GM23248 (cell line): ENCODE results near the gene CSDE1. TPM values are rescaled to one million over a fixed set of nuclear protein-coding genes. Genes with fewer than 3 reads are reported as not detected.
A peak's percentile ranks its signal among the peaks of the same experiment; 100 is the strongest.

Source experiments
- DNase-seq: peaks from one replicate; pipeline ENCODE4 v3.0.0-alpha.2; 2015
- H2AFZ ChIP-seq: fragments of 200-600 bp; sonication (generic); 2 replicates; pipeline ENCODE4 v1.6.1; 2016; ENCODE audit warnings: antibody characterized with exemption
- H3F3A ChIP-seq: fragments of 200-600 bp; sonication (generic); 2 replicates; pipeline ENCODE4 v1.6.1; 2016; ENCODE audit warnings: mild to moderate bottlenecking, antibody characterized with exemption, mixed run types; ENCODE audit not compliant: insufficient read depth
- H3K27ac ChIP-seq: fragments of 200-600 bp; sonication (generic); 2 replicates; pipeline ENCODE4 v1.5.1; 2016; ENCODE audit warnings: mild to moderate bottlenecking
- H3K27me3 ChIP-seq: fragments of 200-600 bp; sonication (generic); replicated peaks from 2 replicates; pipeline ENCODE4 v1.6.1; 2016; ENCODE audit warnings: mild to moderate bottlenecking; ENCODE audit not compliant: insufficient read depth
- H3K36me3 ChIP-seq: fragments of 200-600 bp; sonication (generic); 2 replicates; pipeline ENCODE4 v1.6.1; 2016; ENCODE audit warnings: low read depth, mild to moderate bottlenecking
- H3K4me1 ChIP-seq: fragments of 200-600 bp; sonication (generic); 2 replicates; pipeline ENCODE4 v1.6.1; 2016; ENCODE audit warnings: mild to moderate bottlenecking; ENCODE audit not compliant: insufficient read depth
- H3K4me2 ChIP-seq: fragments of 200-600 bp; sonication (generic); one replicate; pipeline ENCODE4 v1.6.1; 2016; ENCODE audit warnings: mild to moderate bottlenecking; ENCODE audit not compliant: unreplicated experiment
- H3K4me3 ChIP-seq: fragments of 200-600 bp; sonication (generic); 2 replicates; pipeline ENCODE4 v1.5.1; 2016; ENCODE audit warnings: mild to moderate bottlenecking
- H3K79me2 ChIP-seq: fragments of 200-600 bp; sonication (generic); 2 replicates; pipeline ENCODE4 v1.6.1; 2016; ENCODE audit warnings: mild to moderate bottlenecking; ENCODE audit not compliant: insufficient read depth
- H3K9ac ChIP-seq: fragments of 200-600 bp; sonication (generic); 2 replicates; pipeline ENCODE4 v1.6.1; 2016; ENCODE audit warnings: mild to moderate bottlenecking
- H3K9me2 ChIP-seq: fragments of 200-600 bp; sonication (generic); 2 replicates; pipeline ENCODE4 v1.6.1; 2016; ENCODE audit warnings: mixed run types, mild to moderate bottlenecking, moderate library complexity; ENCODE audit not compliant: insufficient read depth
- H3K9me3 ChIP-seq: fragments of 200-600 bp; sonication (generic); one replicate; pipeline ENCODE4 v1.6.1; 2017; ENCODE audit warnings: low read depth
- H4K20me1 ChIP-seq: fragments of 200-600 bp; sonication (generic); 2 replicates; pipeline ENCODE4 v1.6.0; 2016; ENCODE audit not compliant: insufficient read depth
- EZH2 ChIP-seq: fragments of 200-600 bp; sonication (generic); IDR thresholded peaks from 2 replicates; pipeline ENCODE4 v1.6.1; 2018; ENCODE audit warnings: antibody characterized with exemption, mild to moderate bottlenecking; ENCODE audit not compliant: insufficient read depth, poor library complexity, severe bottlenecking
- EZH2phosphoT487 ChIP-seq: fragments of 200-600 bp; sonication (generic); IDR thresholded peaks from 2 replicates; pipeline ENCODE4 v1.6.1; 2018; ENCODE audit warnings: antibody characterized with exemption, moderate library complexity, mild to moderate bottlenecking, low read depth; ENCODE audit not compliant: insufficient read depth
- WGBS, 2 experiments: methylation state at CpG; one replicate each; pipeline ENCODE4 v1.1.6; 2015 to 2017; ENCODE audit warnings: low lambda C conversion rate in 2 of 2, low coverage in 1 of 2; ENCODE audit errors: missing lambda C conversion rate in 2 of 2; 5-methylcytosine and 5-hydroxymethylcytosine counted together
- in situ Hi-C: fragments of 300-500 bp; cut with MboI; formaldehyde crosslinking; loops from 2 replicates; pipeline ENCODE4 v1.15.0; 2020
- polyA plus RNA-seq: library from polyadenylated mRNA; unstranded; fragments of >200 nt; fragmentation: Nextera tagmentation; extraction: Ambion mirVana; gene quantifications from 2 replicates; pipeline ENCODE4 v1.2.1, GENCODE V29; 2016
- total RNA-seq: library from RNA; depleted of rRNA; stranded (reverse); fragments of >200 nt; shearing (Covaris generic); gene quantifications from 2 replicates; pipeline ENCODE4 v1.2.3, GENCODE V29; 2014

Gene CSDE1
- total and polyA plus RNA-seq, 2 experiments from 2014 or later, result 297 to 808 TPM

DNA sequence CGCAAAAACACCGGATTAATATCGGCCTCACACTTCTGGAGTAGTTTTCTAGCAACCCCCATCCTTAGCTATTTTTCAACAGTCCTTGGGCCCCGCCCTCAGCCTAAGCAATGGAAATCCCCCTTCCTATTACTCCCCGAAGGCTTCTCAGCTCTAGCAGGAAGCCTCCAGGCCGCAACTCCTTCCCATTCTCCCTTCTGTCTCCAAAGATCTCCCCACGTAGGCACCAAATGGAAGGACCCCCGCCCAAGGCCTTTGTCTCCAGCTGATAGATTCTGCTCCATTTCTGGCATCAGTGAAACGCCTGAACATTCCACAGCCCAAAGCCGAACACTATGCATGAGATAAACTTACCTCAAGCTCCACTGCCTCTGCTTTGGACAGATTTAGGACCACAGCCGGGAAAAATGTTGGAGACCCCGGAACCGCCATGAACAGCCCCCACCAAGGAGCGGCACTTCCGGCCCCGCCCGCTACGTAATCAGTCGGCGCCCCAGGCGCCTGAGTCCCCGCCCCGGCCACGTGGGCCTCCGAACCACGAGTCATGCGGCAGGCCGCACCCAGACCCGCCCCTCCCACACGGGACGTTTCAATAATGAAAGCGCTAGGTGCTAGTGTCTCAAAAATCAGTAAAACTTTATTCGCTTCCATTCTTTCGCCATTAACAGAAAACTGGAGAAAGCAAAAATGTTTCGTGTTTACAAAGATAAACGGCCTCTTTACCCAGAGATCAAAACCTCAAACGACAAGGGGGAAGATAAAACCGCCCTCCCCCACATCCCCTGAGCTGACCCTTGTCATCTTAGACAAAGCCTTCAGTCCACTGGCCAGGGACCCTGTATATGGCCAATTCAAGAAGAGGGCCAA lies 41.2 kb downstream of the CSDE1 start, which contains the start of gene NRAS:
Gene NRAS, minus strand, starts transcription at position 468 of the 867 bp plus-strand sequence. CDS start 611 bp downstream, outside the sequence.
- WGBS, 2 experiments, result 1% methylated on average over 35 to 38 of the region's 38 CpGs

DNA sequence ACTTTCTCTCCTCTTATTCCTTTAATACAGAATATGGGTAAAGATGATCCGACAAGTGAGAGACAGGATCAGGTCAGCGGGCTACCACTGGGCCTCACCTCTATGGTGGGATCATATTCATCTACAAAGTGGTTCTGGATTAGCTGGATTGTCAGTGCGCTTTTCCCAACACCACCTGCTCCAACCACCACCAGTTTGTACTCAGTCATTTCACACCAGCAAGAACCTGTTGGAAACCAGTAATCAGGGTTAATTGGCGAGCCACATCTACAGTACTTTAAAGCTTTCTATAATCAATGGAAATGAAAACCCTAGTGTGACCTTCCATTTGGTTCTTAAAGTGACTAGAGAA lies 41.9 kb downstream of the CSDE1 start:
- Histone ChIP-seq H3K9me2 (no peaks in the 10 kb centered on the region), H3K9me3 (no peaks in the 10 kb centered on the region), H3K27ac (peak overlapping the region; percentile 97), H3K27me3 (no peaks in the 10 kb centered on the region), H3K36me3 (peaks cover 66% of the 10 kb centered on the region), H2AFZ (peak overlapping the region; percentile 75), H3K4me3 (peak overlapping the region; percentile 99), H3F3A (peaks cover 42% of the 10 kb centered on the region), H3K9ac (peak overlapping the region; percentile 100), H3K4me1 (peaks cover 23% of the 10 kb centered on the region), H3K79me2 (peaks cover 64% of the 10 kb centered on the region), H3K4me2 (peak overlapping the region; percentile 95), H4K20me1 (no peaks in the 10 kb centered on the region)
- no peak for TF ChIP-seq EZH2phosphoT487
- TF ChIP-seq EZH2, result no peak
- DNase-seq, result peak; percentile 36
- in situ Hi-C loops, result no loop called here
- 4 to 6% methylated on average over 4 of the region's 4 CpGs for WGBS, 2 experiments

More for the DNA sequence above, 41.2 kb downstream of the CSDE1 start, which contains the start of gene NRAS:
- Histone ChIP-seq H3K27me3 (no peaks in the 10 kb centered on the region), H3K4me1 (peaks cover 23% of the 10 kb centered on the region), H3K79me2 (peaks cover 59% of the 10 kb centered on the region), H4K20me1 (no peaks in the 10 kb centered on the region), H2AFZ (peak within 1 kb of the TSS; percentile 75), H3K36me3 (peaks cover 70% of the 10 kb centered on the region), H3K9ac (peak within 1 kb of the TSS; percentile 100), H3K9me2 (no peaks in the 10 kb centered on the region), H3K4me2 (peak within 1 kb of the TSS; percentile 95), H3F3A (peaks cover 48% of the 10 kb centered on the region), H3K27ac (peak within 1 kb of the TSS; percentile 97), H3K9me3 (no peaks in the 10 kb centered on the region), H3K4me3 (peak within 1 kb of the TSS; percentile 99)
- TF ChIP-seq EZH2phosphoT487 (no peak), EZH2 (no peak)
- peak; percentile 98 for DNase-seq
- in situ Hi-C loops, result no loop called here

DNA sequence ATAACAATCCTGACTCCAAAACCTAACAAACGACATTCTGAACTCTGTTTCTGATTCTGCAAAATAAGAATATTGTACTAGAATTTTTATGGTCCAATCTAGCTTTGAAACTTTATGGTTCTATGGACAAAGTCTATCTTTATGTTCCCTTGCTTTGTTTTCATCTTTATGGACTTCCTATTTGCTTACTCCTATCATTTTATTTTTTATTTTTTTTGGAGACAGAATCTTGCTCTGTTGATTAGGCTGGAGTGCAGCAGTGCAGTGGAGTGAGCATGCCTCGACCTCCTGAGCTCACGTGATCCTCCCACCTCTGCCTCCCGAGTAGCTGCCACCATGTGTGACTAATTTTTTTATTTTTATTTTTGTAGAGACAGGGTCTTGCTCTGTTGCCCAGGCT lies 44.8 kb downstream of the CSDE1 start:
- Histone ChIP-seq H3K9me2 (no peaks in the 10 kb centered on the region), H3K4me2 (no peak overlapping the region), H2AFZ (no peak overlapping the region), H3K9me3 (no peaks in the 10 kb centered on the region), H3K36me3 (peaks cover 62% of the 10 kb centered on the region), H3K27ac (no peak overlapping the region), H4K20me1 (no peaks in the 10 kb centered on the region), H3K4me3 (no peak overlapping the region), H3K79me2 (peaks cover 63% of the 10 kb centered on the region), H3F3A (peaks cover 20% of the 10 kb centered on the region), H3K4me1 (peaks cover 23% of the 10 kb centered on the region), H3K9ac (no peak overlapping the region), H3K27me3 (no peaks in the 10 kb centered on the region)
- no peak for DNase-seq
- WGBS, 2 experiments, result 71 to 74% methylated on average over 4 of the region's 4 CpGs
- TF ChIP-seq EZH2phosphoT487 (no peak), EZH2 (no peak)
- in situ Hi-C loops, result no loop called here

DNA sequence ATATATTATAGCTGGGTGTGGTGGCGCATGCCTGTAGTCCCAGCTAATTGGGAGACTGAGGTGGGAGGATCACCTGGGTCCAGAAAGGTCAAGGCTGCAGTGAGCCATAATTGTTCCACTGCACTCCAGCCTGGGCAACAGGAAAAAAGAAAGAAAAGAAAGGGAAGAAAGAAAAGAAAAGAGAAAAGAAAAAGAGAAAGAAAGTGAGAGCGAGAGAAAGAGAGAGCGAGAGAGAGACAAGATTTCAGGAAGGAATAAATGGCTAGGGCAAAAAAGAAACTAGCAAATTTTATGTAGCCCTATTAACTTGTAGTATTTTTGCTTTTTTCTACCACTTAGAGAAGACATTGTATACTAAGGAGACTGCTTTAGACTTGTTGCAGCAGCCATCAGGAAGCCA lies 47.4 kb downstream of the CSDE1 start:
- H3K79me2 ChIP-seq, result peaks cover 50% of the 10 kb centered on the region
- H2AFZ ChIP-seq, result no peak overlapping the region
- peaks cover 78% of the 10 kb centered on the region for H3K36me3 ChIP-seq
- peaks cover 14% of the 10 kb centered on the region for H3K4me1 ChIP-seq
- H3K4me2 ChIP-seq, result no peak overlapping the region
- H3K9me2 ChIP-seq, result no peaks in the 10 kb centered on the region
- H3K9me3 ChIP-seq, result no peaks in the 10 kb centered on the region
- no peak overlapping the region for H3K27ac ChIP-seq
- no peaks in the 10 kb centered on the region for H3K27me3 ChIP-seq
- no peak for DNase-seq
- TF ChIP-seq EZH2 (no peak), EZH2phosphoT487 (no peak)
- in situ Hi-C loops, result no loop called here
- no peak overlapping the region for H3K4me3 ChIP-seq
- WGBS, 2 experiments, result 92 to 96% methylated on average over 3 of the region's 3 CpGs
- no peaks in the 10 kb centered on the region for H4K20me1 ChIP-seq
- H3K9ac ChIP-seq, result no peak overlapping the region
- H3F3A ChIP-seq, result peaks cover 31% of the 10 kb centered on the region
